Ishikawa (cell line): Measurements from ENCODE around the gene LMF1.

Source experiments
- EGR1 ChIP-seq: IDR thresholded peaks from 2 replicates; pipeline ENCODE4 v1.6.1; 2012
- EP300 ChIP-seq: IDR thresholded peaks from 2 replicates; pipeline ENCODE4 v1.6.1; 2012; ENCODE audit warnings: borderline replicate concordance
- FOXM1 ChIP-seq: IDR thresholded peaks from 2 replicates; pipeline ENCODE4 v1.6.1; 2012; ENCODE audit warnings: low read depth, borderline replicate concordance
- MAX ChIP-seq: IDR thresholded peaks from 2 replicates; pipeline ENCODE4 v1.6.1; 2012
- NFIC ChIP-seq: IDR thresholded peaks from 2 replicates; pipeline ENCODE4 v1.6.1; 2012
- RAD21 ChIP-seq: IDR thresholded peaks from 2 replicates; pipeline ENCODE4 v1.6.1; 2012; ENCODE audit warnings: low read depth
- TAF1 ChIP-seq: IDR thresholded peaks from 2 replicates; pipeline ENCODE4 v1.6.1; 2012; ENCODE audit warnings: low read depth, mild to moderate bottlenecking
- TCF12 ChIP-seq: IDR thresholded peaks from 2 replicates; pipeline ENCODE4 v1.6.1; 2012; ENCODE audit warnings: low read depth
- TEAD4 ChIP-seq: IDR thresholded peaks from 2 replicates; pipeline ENCODE4 v1.6.1; 2012
- YY1 ChIP-seq: IDR thresholded peaks from 2 replicates; pipeline ENCODE4 v1.6.1; 2012; ENCODE audit warnings: low read depth

DNA sequence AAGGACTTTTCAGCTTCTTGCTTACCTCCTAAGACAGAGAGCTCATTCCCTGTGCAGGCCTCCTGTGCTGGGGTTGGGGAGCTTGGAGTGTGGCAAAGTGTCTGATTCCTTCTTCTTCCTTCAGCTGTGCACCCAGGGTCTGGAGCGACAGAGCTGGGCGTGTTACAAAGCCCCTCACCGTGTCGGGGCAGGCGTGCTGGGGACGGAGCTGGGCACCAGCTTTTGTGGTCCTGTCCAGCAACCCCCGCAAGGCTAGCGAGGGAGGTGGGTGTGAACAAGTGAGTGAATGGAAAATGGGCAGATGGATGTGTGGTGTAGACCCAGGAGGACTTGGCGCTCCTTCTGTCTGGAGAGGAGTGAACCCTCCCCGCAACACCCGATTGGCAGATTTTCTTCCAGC is 34.5 kb upstream of the LMF1 start:
- TF ChIP-seq EP300 (no peak), MAX (no peak), EGR1 (no peak), TEAD4 (no peak), YY1 (no peak), FOXM1 (no peak), RAD21 (no peak), TAF1 (no peak), NFIC (no peak), TCF12 (no peak)
